NCI-H1105 treated with DMSO at 0.1 percent for 48 hours (cell line): ENCODE data around the gene SLC8A2.
"Not testable (repeated sequence)": the region's sequence is repeated elsewhere in the genome, so short reads cannot be mapped to it uniquely, and the experiment has no call there.

Source experiments
- DNase-seq: peaks from one replicate; lab custom pipeline; 2025; lab: John Stamatoyannopoulos, UW

SLC8A2 gene

GRCh38 chr19:47487551-47488515 is 16.1 kb upstream of the SLC8A2 start:
- no peak for DNase-seq

- DNase-seq: no peak
These were observed 15.2 kb upstream of the SLC8A2 start for GRCh38 chr19:47486900-47487299.

GRCh38 chr19:47486220-47486619 is 14.5 kb upstream of the SLC8A2 start:
- not testable (repeated sequence) for DNase-seq

- no peak for DNase-seq
These were observed 13.5 kb upstream of the SLC8A2 start for GRCh38 chr19:47485210-47485609.

DNA sequence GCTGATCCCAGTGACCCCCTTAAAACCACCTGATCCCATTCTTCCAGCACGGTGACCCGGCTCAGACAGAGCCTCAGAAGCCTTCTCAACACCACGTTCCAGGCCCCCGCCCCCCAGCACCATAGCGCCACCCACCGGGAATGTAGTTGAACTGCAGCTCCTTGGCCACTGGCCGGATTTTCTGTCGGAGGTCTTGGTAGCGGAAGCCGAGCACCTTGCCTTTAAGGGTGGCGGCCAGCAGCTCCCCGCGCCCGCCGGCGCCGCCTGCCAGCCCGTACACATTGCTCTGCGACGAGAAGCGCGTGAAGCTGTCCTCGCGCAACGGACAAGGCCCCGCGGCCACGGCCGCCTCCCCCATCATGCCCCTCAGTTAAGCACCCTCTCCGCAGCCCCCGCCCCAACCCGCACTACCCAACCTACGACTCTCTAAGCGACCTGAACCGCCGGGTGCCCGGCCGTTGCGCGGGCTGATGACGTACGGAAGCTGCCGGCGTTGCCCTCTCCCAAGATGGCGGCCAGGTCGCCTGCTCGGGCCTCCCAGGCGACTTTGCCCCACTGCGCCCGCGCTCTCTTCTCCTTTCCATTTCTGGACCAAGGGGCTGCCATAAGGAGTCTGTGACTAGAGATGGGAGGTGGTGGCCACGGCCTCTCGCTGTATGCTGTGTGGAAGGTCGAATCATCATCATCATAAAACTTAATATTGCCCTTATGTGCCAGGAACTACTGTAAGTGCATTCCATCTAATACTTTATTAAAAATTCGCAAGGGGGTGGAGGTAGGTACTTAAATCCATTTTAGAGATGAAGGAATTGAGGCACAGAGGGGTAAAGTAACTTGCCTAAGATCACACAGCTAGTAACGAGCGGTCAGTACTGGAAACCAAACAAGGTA is 12.4 kb upstream of the SLC8A2 start, which contains the start of gene KPTN:
Gene KPTN, minus strand, starts transcription at position 420 of the 891 bp plus-strand sequence. Its CDS starts 59 bp downstream, at position 361.
- peak; percentile 89 for DNase-seq

GRCh38 chr19:47483200-47483599 is 11.5 kb upstream of the SLC8A2 start:
- DNase-seq: no peak

DNA sequence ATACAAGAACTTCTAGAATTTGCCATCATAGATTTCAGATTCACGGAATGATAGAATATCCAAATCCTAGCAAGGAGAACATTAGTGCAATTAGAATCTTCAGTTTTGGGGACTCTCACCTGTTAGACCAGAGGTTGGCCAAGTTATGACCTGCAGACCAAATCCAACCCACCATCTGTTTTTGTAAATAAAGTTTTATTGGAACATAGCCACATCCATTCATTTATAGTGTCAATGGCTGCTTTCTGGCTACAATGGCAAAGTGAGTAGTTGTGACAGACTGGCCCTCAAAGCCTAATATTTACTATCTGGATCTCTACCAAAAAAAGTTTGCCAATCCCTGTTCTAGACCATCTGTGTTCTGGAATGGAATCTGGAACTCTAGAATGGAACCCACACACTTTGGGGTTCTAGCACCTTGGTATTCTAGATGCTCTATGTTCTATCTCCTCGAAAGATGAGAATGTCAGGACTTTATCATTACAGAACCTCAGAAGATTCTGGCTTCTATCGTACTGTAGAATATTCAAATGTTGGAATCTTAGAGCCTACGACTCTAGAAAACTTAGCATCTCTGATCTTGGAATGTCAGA is 9.9 kb upstream of the SLC8A2 start:
- no peak for DNase-seq

DNA sequence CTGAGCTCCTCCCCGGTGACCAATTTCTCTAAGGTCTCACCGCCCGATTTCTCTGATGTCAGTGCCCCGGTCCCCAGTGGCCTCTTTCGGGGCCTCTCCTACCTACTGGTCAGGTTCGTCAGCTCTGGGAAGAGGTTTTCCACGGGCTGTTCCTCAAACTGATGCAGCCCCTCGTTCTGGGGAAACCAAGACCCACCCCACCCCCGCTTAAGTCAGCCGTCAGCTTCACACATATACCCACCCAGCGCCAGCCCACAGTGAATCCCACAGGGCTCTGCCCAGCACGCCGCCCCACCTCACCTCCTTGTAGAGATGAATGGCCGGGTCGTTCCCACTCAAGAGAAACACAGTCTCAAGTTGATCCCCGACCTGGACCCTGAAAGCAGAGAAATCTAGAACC is 9.0 kb upstream of the SLC8A2 start:
- no peak for DNase-seq

DNA sequence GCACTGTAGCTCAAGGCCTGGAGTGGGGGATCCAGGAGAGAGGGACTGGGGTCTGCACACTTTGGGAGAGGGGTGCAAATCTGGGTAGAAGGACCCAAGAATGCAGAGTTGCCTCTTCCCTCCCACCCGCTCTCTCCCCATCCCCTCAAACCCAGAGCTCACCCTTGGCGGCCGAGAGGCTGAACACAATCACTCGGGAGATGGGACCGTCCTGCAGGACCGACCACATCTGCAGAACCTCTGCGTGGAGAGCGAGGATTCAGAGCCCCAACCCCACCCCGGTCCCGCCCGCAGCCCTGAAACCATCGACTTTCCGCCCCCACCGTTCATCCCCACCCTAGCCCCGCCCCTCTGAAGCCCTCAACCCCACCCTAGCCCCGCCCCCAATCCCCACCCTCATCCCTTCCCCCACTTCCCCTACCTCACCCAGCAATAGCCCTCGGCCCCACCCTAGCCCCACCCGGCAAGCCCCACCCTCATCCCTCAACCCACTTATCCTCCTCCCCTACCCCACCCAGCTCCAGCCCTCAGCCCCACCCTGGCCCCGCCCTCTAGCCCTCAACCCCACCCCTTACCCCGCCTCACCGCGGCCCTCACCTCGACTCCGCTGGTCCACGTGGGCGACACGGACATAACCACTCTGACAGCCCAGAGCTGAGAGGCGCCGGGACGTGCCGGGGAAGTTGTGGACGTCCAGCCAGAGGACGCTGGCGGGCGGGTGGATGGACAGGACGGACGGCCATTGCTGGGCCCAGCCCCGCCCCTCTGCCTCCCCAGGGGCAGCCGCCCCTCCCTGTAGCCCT is 8.2 kb upstream of the SLC8A2 start:
- DNase-seq: no peak

- no peak for DNase-seq
These were observed 4.8 kb upstream of the SLC8A2 start for GRCh38 chr19:47476438-47476972.

DNA sequence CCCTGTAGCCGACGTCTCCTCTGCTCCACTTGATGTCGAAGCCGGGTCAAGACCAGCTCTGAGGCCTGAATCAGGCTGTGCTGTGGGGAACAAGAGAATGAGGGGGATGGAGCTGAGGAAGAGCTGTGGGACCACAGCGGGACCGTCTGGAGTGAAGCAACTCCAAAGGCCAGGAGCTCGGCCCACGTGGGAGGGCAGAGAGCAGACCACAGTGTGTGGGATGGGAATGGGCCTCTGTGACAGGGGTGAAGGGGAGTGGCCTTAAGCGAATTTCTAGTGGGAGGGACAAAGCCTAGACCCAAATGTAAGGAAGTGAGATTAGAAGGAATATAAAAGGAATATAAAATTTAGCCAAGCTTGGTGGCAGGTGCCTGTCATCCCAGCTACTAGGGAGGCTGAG is 3.8 kb upstream of the SLC8A2 start:
- no peak for DNase-seq

GRCh38 chr19:47473336-47473735 is 1.6 kb upstream of the SLC8A2 start:
- no peak for DNase-seq

GRCh38 chr19:47471381-47471732 is 336 bp downstream of the SLC8A2 start:
- DNase-seq: no peak

GRCh38 chr19:47470447-47471195 is 1.1 kb downstream of the SLC8A2 start:
- peak; percentile 17 for DNase-seq

DNA sequence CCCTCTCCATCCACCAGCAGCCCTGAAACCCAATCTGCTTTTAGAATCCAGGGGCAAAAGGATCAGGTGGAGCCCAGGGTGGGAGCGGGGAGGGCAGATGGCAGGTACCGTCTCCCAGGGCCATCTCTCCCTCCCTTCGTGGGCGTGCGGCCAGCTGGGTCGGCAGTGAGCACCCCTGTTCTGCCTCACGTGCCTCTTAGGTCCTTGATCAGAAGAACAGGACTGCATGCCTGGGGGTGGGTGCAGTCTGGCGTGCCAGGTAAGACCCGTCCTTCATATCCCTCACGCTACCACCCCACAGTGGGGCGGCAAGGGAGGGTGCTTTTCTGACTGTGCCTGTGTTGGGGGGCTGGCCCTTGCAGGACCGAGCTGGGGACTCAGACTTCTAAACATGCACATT is 2.0 kb downstream of the SLC8A2 start:
- peak; percentile 41 for DNase-seq

GRCh38 chr19:47469363-47469700 is 2.4 kb downstream of the SLC8A2 start:
- no peak for DNase-seq

DNA sequence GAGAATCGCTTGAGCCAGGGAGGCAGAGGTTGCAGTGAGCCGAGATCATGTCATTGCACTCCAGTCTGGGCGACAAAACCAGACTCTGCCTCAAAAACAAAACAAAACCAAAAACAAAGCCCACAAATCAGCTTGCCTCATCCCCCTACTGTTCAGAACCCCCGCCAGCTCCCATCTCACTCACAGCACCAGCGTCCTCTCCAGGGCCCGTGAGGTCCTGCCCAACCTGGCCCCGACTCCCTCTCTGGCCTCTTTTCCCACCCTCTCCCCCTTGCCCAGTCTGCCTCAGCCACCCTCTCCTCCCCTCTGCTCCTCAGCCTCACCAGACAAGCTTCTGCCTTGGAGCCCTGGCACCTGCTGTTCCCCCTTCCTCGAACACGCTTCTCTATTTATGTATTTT is 3.8 kb downstream of the SLC8A2 start:
- DNase-seq: no peak

DNA sequence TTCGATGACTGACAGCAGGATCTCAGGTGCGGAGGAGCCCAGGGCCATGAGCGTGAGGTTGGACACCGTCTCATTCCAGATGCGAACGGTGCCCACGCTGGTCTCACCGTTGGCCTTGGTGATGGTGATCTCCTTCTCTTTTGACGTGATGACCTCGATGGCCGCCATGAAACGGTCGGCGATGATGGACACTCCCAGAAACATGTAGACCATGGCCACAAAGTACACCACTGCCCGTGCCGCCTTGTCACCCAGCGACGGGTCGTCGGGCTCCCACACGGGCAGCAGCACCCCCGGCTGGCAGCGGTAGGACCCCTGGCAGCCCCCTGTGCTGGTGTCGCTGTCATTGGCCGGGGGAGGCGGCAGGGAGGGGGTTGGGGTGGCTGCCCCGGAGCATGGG is 5.7 kb downstream of the SLC8A2 start:
- DNase-seq: no peak

- DNase-seq: no peak
These were observed 6.8 kb downstream of the SLC8A2 start for GRCh38 chr19:47464675-47465419.

- no peak for DNase-seq
These were observed 9.8 kb downstream of the SLC8A2 start for GRCh38 chr19:47461876-47462275.
